GM10847 (cell line): Measurements from ENCODE around the gene BTBD7.

ENCODE experiments used
- POLR2A ChIP-seq: IDR thresholded peaks from 2 replicates; pipeline ENCODE4 v1.6.1; 2011; ENCODE audit not compliant: insufficient read length; ENCODE audit errors: extremely low read depth

Gene BTBD7

GRCh38 chr14:93337143-93337753 is 4.4 kb upstream of the BTBD7 start:
- TF ChIP-seq POLR2A, result no peak

- no peak for TF ChIP-seq POLR2A
These were observed 831 bp upstream of the BTBD7 start for GRCh38 chr14:93333631-93334103.

- no peak for TF ChIP-seq POLR2A
These were observed 411 bp downstream of the BTBD7 start for GRCh38 chr14:93332397-93332852.

GRCh38 chr14:93331728-93332396 is 974 bp downstream of the BTBD7 start:
- TF ChIP-seq POLR2A, result no peak

GRCh38 chr14:93331002-93331727 is 1.7 kb downstream of the BTBD7 start:
- TF ChIP-seq POLR2A, result no peak

- TF ChIP-seq POLR2A, result no peak
These were observed 2.2 kb downstream of the BTBD7 start for GRCh38 chr14:93330609-93331000.

- no peak for TF ChIP-seq POLR2A
These were observed 2.7 kb downstream of the BTBD7 start for GRCh38 chr14:93329965-93330608.

GRCh38 chr14:93328546-93328945 is 4.3 kb downstream of the BTBD7 start:
- no peak for TF ChIP-seq POLR2A

GRCh38 chr14:93326196-93326595 is 6.6 kb downstream of the BTBD7 start:
- no peak for TF ChIP-seq POLR2A

- TF ChIP-seq POLR2A, result no peak
These were observed 9.1 kb downstream of the BTBD7 start for GRCh38 chr14:93323600-93324174.

GRCh38 chr14:93322929-93323599 is 9.8 kb downstream of the BTBD7 start:
- no peak for TF ChIP-seq POLR2A

GRCh38 chr14:93320489-93320888 is 12.3 kb downstream of the BTBD7 start:
- no peak for TF ChIP-seq POLR2A

- TF ChIP-seq POLR2A, result no peak
These were observed 12.9 kb downstream of the BTBD7 start for GRCh38 chr14:93319958-93320357.

- TF ChIP-seq POLR2A, result no peak
These were observed 13.3 kb downstream of the BTBD7 start for GRCh38 chr14:93319494-93319893.

- no peak for TF ChIP-seq POLR2A
These were observed 13.9 kb downstream of the BTBD7 start for GRCh38 chr14:93318927-93319326.
